ENCODE measurements around the gene HOMER2.

The HOMER2 gene

GRCh38 chr15:82849556-82850512 is 102.7 kb downstream of the HOMER2 start:
- peak overlapping the region; percentile 41 for H3K4me3 ChIP-seq (ENCODE audit: low read depth, low read length)
- peak; percentile 90 for TF ChIP-seq CTCF (conservative IDR thresholded peaks at IDR 0.05; ENCODE audit: low read depth, low read length)
- peak; percentile 91 for DNase-seq (ENCODE audit: low read depth)

- no peak for TF ChIP-seq CTCF (conservative IDR thresholded peaks at IDR 0.05; ENCODE audit: low read depth, low read length)
- no peak for DNase-seq (ENCODE audit: low read depth)
- H3K4me3 ChIP-seq (ENCODE audit: low read depth, low read length), result no peak overlapping the region
Observed at GRCh38 chr15:82848241-82848993, 104.1 kb downstream of the HOMER2 start.

- TF ChIP-seq CTCF (conservative IDR thresholded peaks at IDR 0.05; ENCODE audit: low read depth, low read length), result no peak
Observed at GRCh38 chr15:82847703-82848102, 104.8 kb downstream of the HOMER2 start.

GRCh38 chr15:82846621-82847020 is 105.9 kb downstream of the HOMER2 start:
- TF ChIP-seq CTCF (conservative IDR thresholded peaks at IDR 0.05; ENCODE audit: low read depth, low read length), result no peak
- DNase-seq (ENCODE audit: low read depth), result no peak
- no peak overlapping the region for H3K4me3 ChIP-seq (ENCODE audit: low read depth, low read length)

More at GRCh38 chr15:82847703-82848102, 104.8 kb downstream of the HOMER2 start:
- DNase-seq (ENCODE audit: low read depth), result no peak
- no peak overlapping the region for H3K4me3 ChIP-seq (ENCODE audit: low read depth, low read length)

- DNase-seq (ENCODE audit: low read depth), result no peak
- TF ChIP-seq CTCF (conservative IDR thresholded peaks at IDR 0.05; ENCODE audit: low read depth, low read length), result no peak
- no peak overlapping the region for H3K4me3 ChIP-seq (ENCODE audit: low read depth, low read length)
Observed at GRCh38 chr15:82845686-82846085, 106.8 kb downstream of the HOMER2 start.

- TF ChIP-seq CTCF (conservative IDR thresholded peaks at IDR 0.05; ENCODE audit: low read depth, low read length), result no peak
- H3K4me3 ChIP-seq (ENCODE audit: low read depth, low read length), result no peak overlapping the region
- DNase-seq (ENCODE audit: low read depth), result no peak
Observed at GRCh38 chr15:82843566-82843965, 109.0 kb downstream of the HOMER2 start.

Measured in choroid plexus epithelial cell (primary cell).